Coronary artery (tissue), 2 donors: ENCODE measurements around the gene TEDDM1.

Source experiments
- DNase-seq: peaks from one replicate; pipeline ENCODE4 v3.0.0-alpha.2; 2017; ENCODE audit warnings: low spot score
- H3K27ac ChIP-seq, 2 donors: fragments of 200-600 bp; sonication (generic); one replicate each; pipeline ENCODE4 v1.5.1; 2016 to 2019
- H3K4me3 ChIP-seq: fragments of 200-600 bp; sonication (generic); 2 replicates; pipeline ENCODE4 v1.5.1; 2016; ENCODE audit warnings: mild to moderate bottlenecking, moderate library complexity
- CTCF ChIP-seq: fragments of 200-600 bp; sonication (generic); IDR thresholded peaks from one replicate; pipeline ENCODE4 v1.5.1; 2019; ENCODE audit warnings: antibody characterized with exemption

TEDDM1 gene

GRCh38 chr1:182351790-182352364, 48.6 kb downstream of the TEDDM1 start:
- no peak for DNase-seq
- H3K27ac ChIP-seq: no peak overlapping the region
- H3K4me3 ChIP-seq: no peak overlapping the region
- no peak for TF ChIP-seq CTCF

GRCh38 chr1:182350839-182351238, 49.6 kb downstream of the TEDDM1 start:
- DNase-seq: no peak
- Histone ChIP-seq H3K27ac (no peak overlapping the region), H3K4me3 (no peak overlapping the region)
- no peak for TF ChIP-seq CTCF

GRCh38 chr1:182348961-182349747, 51.3 kb downstream of the TEDDM1 start:
- peak; percentile 74 for DNase-seq
- no peak overlapping the region for H3K4me3 ChIP-seq
- no peak for TF ChIP-seq CTCF
- peak overlapping the region; percentile 36 to 77 for H3K27ac ChIP-seq
